Activated T-helper 1 cell treated with anti-CD3 and anti-CD28 coated beads, Interleukin-12 subunit alpha, Interleukin-12 subunit beta, Interleukin-2, Interleukin-4 antibody, amounts not matched to agents 30 ng/mL and 10 ng/mL and 1 ng/mL, durations not matched to agents 14 hours and 24 hours and 36 hours (primary cell): ENCODE data around the gene TENT5D. TPM values are rescaled to one million over a fixed set of nuclear protein-coding genes. Genes with fewer than 3 reads are reported as not detected.

Experiments
- DNase-seq: peaks from one replicate; pipeline ENCODE4 v3.0.0; 2021; ENCODE audit warnings: low spot score
- H3K27ac Mint-ChIP-seq: one replicate; pipeline ENCODE4 v1.8.0; 2021; ENCODE audit warnings: mild to moderate bottlenecking, mixed read lengths
- H3K27me3 Mint-ChIP-seq: one replicate; pipeline ENCODE4 v1.8.0; 2022; ENCODE audit warnings: mild to moderate bottlenecking, moderate library complexity, mixed read lengths; ENCODE audit not compliant: insufficient read depth
- H3K36me3 Mint-ChIP-seq: one replicate; pipeline ENCODE4 v1.8.0; 2021; ENCODE audit warnings: low read depth, mixed read lengths
- H3K4me1 Mint-ChIP-seq: one replicate; pipeline ENCODE4 v1.8.0; 2021; ENCODE audit warnings: low read depth, mixed read lengths
- H3K4me3 Mint-ChIP-seq: one replicate; pipeline ENCODE4 v1.8.0; 2021; ENCODE audit warnings: mild to moderate bottlenecking, moderate library complexity, mixed read lengths
- H3K9me3 Mint-ChIP-seq: one replicate; pipeline ENCODE4 v1.8.0; 2021; ENCODE audit warnings: mixed read lengths
- intact Hi-C: fragments of 100-400 bp; cut with micrococcal nuclease; formaldehyde crosslinking; loops from one replicate; pipeline ENCODE4 v1.15.1; 2024
- total RNA-seq: library from RNA; stranded (reverse); gene quantifications from 2 replicates; pipeline ENCODE4 v1.2.3, GENCODE V29; 2022

TENT5D gene
- total RNA-seq, 1 donor from 2014 or later = not detected

- Mint-ChIP-seq H3K4me1 (no peaks in the 10 kb centered on the region), H3K27me3 (no peaks in the 10 kb centered on the region), H3K9me3 (peaks cover 6% of the 10 kb centered on the region), H3K36me3 (no peaks in the 10 kb centered on the region), H3K27ac (no peak overlapping the region), H3K4me3 (no peak overlapping the region)
- intact Hi-C loops = no loop called here
- no peak for DNase-seq
Measured at GRCh38 chrX:80489166-80489565, 68.9 kb downstream of the TENT5D start.
